ENCODE measurements around the gene DPYD.

DNA sequence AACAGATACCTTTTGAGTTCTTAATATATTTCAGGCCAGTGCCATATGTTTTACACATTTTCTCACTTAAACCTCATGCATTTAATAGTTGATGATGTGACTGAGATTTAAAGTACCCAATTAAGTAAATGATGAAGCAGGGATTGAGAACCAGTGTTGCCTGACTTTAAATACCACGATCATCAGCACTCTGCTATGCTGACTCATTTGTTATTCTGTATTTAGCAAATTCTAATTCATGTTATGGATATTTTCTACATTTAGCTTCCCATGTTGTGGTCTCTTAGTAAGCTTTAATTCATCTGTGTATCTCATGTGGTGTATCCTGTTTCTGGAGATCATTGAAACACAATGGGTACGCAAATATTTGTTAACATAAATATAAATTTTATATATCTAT lies 836.3 kb downstream of the DPYD start:
- TF ChIP-seq, protein P1, sequence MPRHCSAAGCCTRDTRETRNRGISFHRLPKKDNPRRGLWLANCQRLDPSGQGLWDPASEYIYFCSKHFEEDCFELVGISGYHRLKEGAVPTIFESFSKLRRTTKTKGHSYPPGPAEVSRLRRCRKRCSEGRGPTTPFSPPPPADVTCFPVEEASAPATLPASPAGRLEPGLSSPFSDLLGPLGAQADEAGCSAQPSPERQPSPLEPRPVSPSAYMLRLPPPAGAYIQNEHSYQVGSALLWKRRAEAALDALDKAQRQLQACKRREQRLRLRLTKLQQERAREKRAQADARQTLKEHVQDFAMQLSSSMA (CRISPR knock-in tag; IDR thresholded peaks at IDR 0.05) = no peak
- TF ChIP-seq COPS2 (conservative IDR thresholded peaks at IDR 0.05) (no peak), ZNF140 (CRISPR knock-in tag; IDR thresholded peaks at IDR 0.05) (no peak), ZNF184 (CRISPR knock-in tag; IDR thresholded peaks at IDR 0.05) (no peak), EZH2 (IDR thresholded peaks at IDR 0.05; ENCODE audit: borderline replicate concordance, low read depth, low read length) (no peak), ZNF311 (CRISPR knock-in tag; IDR thresholded peaks at IDR 0.05) (no peak), RBBP5 (IDR thresholded peaks at IDR 0.05; ENCODE audit: borderline replicate concordance, insufficient read depth, low read length, poor library complexity, severe bottlenecking) (no peak), ETV6 (IDR thresholded peaks at IDR 0.05; ENCODE audit: borderline replicate concordance in 1 of 2, low read depth in 2 of 2, low read length in 1 of 2) (no peak), ETV6 (CRISPR knock-in tag; IDR thresholded peaks at IDR 0.05; ENCODE audit: borderline replicate concordance) (no peak), MAFK (IDR thresholded peaks at IDR 0.05; ENCODE audit: low read length) (no peak)
